DMS 273 (cell line): Measurements from ENCODE around the gene CNTRL.
"Not testable (repeated sequence)": the region's sequence is repeated elsewhere in the genome, so short reads cannot be mapped to it uniquely, and the experiment has no call there.

Experiments used
- DNase-seq: peaks from one replicate; lab custom pipeline; 2025; ENCODE audit not compliant: unreplicated experiment; lab: John Stamatoyannopoulos, UW

CNTRL gene, protein sequence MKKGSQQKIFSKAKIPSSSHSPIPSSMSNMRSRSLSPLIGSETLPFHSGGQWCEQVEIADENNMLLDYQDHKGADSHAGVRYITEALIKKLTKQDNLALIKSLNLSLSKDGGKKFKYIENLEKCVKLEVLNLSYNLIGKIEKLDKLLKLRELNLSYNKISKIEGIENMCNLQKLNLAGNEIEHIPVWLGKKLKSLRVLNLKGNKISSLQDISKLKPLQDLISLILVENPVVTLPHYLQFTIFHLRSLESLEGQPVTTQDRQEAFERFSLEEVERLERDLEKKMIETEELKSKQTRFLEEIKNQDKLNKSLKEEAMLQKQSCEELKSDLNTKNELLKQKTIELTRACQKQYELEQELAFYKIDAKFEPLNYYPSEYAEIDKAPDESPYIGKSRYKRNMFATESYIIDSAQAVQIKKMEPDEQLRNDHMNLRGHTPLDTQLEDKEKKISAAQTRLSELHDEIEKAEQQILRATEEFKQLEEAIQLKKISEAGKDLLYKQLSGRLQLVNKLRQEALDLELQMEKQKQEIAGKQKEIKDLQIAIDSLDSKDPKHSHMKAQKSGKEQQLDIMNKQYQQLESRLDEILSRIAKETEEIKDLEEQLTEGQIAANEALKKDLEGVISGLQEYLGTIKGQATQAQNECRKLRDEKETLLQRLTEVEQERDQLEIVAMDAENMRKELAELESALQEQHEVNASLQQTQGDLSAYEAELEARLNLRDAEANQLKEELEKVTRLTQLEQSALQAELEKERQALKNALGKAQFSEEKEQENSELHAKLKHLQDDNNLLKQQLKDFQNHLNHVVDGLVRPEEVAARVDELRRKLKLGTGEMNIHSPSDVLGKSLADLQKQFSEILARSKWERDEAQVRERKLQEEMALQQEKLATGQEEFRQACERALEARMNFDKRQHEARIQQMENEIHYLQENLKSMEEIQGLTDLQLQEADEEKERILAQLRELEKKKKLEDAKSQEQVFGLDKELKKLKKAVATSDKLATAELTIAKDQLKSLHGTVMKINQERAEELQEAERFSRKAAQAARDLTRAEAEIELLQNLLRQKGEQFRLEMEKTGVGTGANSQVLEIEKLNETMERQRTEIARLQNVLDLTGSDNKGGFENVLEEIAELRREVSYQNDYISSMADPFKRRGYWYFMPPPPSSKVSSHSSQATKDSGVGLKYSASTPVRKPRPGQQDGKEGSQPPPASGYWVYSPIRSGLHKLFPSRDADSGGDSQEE (N-terminal part only)

DNA sequence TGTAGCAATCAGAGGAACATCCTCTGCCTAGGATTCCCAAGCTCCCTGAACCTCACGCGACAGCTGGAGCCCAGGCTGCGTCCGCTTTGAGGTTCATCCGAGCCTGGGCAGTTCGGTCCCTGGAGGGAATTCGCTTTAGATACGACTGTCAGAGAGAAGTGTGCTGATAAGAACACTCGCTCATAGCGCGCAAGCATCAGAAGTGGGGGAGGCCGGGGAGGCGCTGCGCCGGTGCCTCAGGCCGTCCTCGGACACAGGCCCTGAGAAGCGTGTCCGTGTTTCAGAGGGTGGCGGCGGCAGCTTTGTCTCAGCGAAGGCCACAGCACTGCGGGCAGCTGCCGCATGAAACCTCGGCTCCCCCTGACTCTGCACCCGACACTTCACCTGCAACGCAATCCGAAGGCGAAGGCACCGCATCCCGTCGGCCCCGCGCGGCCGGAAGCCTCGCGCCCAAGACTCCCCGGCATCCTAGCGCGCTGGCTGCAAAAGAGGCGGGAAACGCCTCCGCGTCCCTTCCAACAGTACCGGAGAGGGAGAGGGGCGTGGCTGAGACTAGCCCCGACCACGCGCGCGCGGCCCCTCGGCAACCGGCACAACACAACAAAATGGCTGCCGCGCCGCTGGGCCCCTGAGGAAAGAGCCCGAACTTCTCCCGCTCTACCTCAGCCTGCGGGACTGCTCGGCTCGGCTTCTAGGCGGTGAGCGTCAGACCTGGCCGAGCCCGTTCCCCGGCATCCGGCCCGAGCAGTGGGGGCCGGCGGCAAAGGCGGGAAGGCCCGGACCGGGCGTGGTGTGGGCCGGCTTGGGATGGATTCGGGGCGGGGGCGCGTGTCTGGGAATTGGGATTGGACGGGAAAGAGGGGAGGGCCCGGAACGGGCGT, at the start of gene CNTRL:
Gene CNTRL (plus strand): TSS at position 586 of the 881 bp plus-strand sequence. CDS start 13,372 bp downstream, outside the sequence.
- DNase-seq: peak; percentile 96

DNA sequence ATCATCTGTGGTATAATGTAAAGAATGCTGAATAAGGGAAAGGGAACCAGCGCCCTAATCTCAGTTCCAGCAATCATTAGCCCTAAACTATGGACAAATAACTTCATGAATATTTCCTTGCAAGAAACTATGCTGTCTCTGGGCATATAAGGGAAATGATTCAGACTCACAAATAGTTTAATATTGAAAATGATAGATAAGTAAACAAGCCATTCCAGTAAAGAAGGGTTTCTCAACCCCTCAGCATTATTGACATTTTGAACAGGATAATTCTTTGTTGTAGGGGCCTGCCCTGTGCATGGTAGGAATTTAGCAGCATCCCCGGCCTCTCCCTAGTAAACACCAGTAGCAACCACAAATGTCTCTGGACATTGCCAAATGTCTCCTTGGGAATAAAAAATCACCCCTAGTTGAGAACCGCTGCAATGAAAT, 48.5 kb upstream of the CNTRL start:
- DNase-seq: no peak

DNA sequence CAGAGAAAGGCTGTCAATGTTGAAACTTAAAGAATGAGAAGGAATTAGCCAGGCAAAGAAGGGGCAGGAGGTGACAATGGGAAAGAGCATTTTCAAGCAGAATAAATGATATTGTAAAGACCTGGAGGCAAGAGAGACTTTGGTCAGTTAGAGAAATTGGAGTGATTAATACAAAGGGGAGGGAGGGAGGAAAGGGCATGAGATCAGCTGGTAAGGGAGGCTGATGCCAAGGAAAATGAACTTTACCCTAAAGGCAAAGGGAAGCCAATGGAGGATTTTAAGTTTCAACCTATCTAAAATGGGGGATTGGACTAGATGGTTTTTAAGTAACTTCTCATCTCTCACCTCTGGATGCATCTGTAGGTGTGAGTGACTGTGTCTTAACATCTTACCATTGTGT, 48.0 kb upstream of the CNTRL start:
- no peak for DNase-seq

DNA sequence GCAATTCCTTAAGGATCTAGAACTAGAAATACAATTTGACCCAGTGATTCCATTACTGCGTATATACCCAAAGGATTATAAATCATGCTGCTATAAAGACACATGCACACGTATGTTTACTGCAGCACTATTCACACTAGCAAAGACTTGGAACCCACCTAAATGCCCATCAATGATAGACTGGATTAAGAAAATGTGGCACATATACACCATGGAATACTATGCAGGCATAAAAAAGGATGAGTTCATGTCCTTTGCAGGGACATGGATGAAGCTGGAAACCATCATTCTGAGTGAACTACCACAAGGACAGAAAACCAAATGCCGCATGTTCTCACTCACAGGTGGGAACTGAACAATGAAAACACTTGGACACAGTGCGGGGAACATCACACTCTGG, 46.5 kb upstream of the CNTRL start:
- not testable (repeated sequence) for DNase-seq

DNA sequence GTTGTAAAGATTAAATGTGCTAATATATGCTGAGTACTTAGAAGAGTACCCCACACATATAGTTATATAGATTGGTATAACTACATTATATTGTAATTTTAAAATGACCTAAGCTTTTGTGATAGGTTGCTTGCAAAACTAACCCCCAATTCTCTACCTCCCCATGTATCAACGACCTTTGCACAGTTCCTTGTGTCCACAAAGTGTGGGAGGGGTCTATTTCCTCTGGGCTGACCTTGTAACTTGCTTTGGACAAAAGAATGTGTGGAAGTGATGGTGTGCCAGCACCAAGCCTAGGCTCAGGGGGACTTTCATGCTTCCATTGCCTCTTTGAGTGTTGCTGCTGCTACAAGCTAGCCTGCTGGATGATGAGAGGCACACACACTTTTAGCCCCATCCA, 45.3 kb upstream of the CNTRL start:
- no peak for DNase-seq

DNA sequence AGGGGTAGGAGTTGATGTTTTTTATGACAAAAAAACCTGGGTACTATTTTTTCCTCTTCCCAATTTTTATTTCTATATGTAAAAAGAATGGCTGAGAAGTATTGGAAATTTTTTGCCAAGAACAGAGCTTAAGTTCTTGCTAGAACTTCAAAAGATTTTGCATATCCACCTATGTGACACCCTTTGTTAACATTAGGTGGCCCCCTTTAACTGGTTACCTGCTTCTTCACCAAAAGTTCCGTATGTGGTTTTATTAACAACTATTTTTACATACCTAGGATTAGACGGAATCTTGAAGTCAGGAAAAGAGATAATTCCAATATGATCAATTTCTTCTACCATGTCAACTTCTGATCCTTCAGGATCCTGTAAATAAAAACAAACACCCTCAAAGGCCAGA, 40.2 kb upstream of the CNTRL start:
- no peak for DNase-seq

DNA sequence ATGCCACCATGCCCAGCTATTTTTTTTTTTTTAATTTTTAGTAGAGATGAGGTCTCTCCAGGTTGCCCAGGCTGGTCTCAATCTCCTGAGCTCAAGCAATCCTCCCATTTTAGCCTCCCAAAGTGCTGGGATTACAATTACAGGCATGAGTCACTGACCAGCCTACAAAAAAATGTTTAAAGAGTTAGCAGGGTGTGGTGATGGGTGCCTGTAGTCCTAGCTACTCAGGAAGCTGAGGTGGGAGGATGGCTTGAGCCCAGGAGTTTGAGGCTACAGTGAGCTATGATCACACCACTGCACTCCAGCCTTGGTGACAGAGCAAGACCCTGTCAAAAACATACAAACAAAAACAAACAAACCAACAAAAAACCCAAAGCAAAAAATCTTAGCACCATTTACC, 39.0 kb upstream of the CNTRL start:
- DNase-seq: not testable (repeated sequence)

DNA sequence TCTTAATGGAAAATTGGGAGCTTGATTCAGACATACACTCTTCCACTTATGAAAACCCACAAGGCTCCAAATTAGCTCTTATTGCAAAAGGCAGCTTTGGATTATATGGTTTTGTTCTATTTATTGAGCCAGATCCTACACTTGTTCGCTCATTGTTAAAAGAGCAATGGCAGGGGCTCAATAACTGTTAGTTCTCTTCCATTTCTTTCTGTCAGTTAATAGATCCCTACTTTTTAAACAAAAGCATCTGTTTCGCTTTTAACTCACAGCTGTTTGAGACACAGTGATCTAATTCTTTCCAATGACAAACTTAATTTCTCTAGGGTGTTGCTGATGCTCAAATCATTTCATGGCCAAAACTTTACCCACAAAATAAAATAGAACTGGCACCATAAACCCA, 36.4 kb upstream of the CNTRL start:
- DNase-seq: no peak

DNA sequence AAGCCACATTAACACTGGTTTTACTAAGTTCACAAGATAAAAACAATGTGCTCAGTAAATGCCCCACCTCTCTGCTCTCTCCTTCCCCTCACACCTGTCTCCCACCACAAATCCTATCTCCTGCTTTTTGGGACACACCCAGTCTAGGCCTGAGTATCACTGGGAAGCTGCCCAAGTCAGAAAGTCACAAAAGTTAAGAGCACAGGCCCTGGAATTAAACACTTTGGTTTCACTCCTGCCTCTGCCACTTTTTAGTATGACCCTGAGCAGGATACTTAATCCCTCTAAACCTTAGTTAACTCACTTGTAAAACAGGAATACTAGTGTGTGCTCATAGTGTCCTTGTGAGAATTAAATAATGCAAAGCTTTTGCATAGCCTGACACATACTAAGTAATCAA, 36.0 kb upstream of the CNTRL start:
- no peak for DNase-seq

DNA sequence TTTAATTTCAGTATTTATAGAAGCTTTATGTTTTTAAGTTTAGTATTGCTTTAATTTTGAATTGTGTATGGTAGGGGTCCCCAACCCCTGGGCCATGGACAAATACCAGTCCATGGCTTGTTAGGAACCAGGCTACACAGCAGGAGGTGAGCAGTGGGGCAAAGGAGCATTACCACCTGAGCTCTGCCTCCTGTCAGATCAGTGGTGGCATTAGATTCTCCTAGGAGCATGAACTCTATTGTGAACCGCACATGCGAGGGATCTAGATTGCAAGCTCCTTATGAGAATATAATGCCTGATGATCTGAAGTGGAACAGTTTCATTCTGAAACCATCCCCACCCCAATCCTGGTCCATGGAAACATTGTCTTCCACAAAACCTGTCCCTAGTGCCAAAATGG, 26.6 kb upstream of the CNTRL start:
- DNase-seq: no peak

DNA sequence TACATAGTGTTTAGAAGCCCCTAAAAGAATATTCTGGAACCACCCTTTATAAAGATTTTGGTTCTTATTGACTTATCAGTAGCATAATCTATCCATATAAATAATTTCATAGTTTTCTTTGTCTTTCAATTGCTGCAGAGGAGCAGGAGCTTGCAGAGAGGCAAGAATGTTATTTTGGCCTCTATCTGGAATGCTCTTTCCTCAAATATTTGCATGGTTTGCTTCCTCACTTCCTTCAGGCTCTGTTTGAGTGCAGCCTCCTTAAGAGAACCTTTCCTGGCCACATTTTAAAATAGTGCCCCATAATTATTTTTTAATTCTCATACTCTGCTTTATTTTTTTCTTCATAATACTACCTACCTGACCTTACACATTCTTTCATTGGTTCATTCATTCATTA, 26.1 kb upstream of the CNTRL start:
- DNase-seq: no peak

DNA sequence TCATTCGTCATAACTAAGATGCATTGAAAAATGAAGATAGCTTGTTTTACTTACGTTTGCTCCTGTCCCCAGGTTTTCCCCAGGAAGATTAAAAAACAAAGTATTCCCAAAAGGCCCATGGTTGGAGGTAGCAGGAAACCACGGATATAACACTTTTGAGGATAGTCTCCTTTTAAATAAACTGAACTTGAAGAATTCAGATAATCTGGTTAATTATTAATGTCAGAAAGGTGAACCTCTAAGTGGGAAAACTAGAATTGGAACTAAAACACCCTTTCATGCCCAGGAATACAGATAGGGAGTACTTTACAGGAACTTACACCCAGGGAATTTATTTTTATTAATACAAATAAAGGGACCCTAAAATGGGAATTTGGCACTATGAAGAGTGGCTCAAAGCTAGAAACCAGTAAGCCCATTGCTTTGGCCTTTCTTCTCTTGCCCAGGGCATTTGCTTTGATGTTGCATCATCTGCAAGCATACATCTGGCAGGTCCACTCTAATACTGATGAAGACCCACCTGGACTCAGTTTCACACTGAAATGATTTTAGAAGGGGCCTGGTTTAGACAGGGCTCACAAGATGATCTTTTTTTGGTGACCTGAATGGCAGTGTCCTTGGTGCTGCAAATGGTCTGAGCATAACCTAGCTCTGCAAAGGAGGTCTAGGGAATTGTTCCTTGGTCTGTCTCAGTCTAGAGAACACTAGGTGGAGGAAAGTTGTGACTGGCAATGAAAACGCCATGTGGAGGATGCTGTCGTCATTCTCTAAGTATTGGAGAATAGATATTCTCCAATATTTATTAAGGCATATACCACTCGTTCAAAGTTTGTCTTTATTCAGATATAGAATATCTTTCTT, 24.4 kb upstream of the CNTRL start, which contains the start of gene C5:
Gene C5 (minus strand): TSS at position 148 of the 861 bp plus-strand sequence. CDS start 29 bp downstream, at position 119.
- DNase-seq: no peak

DNA sequence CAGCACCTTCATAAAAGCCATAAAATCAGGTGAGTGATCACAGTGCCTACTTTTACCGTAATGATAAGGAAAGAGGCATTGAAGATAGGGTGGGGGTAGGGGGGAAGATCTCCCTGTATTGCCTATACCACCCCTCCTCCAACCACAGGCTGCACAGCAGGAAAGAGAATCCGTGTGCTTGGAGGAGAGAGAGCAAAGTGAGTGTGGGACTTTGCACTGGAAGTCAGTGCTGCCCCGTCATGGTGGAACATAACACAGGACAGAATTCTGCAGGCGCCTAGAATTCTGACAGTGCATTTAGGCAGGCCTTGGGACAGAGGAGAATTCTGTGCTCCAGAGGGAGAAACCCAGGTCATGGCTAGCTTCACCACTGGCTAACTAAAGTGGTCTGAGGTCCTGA, 21.2 kb upstream of the CNTRL start:
- DNase-seq: no peak

DNA sequence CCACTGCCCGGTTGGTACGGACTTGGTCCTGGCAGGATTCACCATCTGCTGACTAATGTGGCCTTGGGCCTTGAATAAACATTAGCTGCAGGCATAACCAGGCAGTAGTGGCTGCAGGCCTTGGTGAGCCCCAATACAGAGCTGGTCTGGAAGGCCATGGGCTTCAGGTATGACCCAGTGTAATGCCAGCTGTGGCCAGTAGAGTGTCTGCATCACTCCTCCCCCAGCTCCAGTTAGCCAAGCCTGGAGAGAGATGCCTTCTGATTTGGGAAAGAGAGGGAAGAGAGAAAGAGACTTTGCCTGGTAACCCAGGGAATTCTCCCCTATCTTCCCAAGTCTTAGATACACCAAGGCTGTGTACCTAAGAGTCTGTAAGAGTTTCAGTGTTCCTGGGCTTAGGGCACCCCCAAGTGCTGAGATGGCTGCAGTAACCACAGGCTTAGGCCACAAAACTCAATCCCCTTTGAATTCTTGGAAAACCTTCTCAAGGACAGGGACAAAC, 19.1 kb upstream of the CNTRL start:
- DNase-seq: peak; percentile 11

DNA sequence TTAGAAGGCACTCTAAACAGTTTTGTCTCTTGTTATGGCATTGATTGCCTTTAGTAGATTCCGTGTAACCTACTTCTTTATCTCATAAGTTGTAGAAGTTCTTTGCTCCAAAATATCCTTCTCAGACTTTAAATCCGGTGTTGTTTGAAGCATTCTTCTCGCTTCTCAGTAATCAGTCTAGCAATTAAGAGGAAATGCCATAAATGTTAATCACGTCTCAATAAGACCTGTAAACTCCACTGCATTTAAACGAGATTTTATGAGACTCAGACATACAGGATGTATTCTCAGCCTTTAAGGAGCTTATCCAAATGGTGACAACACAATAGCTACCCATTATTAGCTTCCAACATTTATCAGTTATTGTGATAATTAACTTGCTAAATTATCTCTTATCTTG, 16.9 kb upstream of the CNTRL start:
- no peak for DNase-seq

DNA sequence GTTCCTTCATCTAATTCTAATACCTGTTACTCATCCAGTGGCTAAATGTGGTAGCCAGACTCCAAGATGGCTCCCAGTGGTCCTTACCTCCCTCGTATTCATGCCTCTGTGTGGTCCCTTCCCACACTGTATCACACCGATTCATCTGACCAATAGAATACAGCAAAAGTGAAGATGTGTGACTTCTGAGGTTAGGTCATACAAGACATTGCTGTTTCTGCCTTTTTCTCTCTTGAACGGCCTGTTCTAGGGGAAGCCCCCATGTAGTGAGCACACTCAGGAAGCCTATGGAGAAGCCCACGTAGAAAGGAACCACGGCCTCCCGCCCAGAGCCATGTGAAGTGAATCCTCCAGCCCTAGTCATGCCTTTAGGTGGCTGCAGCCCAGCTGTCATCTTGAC, 15.2 kb upstream of the CNTRL start:
- DNase-seq: no peak

DNA sequence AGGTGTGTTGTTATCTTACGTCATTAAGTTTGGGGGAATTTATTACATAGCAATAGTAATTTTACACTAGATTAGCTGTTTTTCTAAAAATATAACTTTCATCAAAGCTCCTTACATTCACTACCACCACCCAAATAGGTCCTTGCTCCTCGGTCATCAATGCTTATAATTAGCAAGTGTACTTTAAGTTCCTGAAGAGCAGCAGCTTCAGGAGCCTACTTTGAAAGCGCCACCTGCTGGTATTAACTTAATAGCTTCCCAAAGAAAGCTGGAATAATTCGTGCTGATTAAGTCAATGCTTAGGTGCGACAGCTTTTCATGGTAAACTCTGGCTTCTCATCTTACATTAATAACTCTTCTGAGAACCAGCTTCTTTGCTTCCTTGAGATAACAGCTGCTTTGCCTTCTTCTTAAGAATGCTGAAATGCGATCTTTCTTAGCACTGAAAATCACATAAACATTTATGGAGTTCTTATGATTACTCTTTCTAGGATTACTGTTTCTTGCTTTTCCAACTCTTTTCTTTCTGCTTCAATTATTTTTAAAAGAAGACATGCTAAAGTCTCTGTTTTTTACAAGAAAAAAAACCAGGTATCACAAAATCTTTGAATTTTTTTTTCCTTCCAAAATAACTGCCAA, 14.6 kb upstream of the CNTRL start:
- peak; percentile 92 for DNase-seq

DNA sequence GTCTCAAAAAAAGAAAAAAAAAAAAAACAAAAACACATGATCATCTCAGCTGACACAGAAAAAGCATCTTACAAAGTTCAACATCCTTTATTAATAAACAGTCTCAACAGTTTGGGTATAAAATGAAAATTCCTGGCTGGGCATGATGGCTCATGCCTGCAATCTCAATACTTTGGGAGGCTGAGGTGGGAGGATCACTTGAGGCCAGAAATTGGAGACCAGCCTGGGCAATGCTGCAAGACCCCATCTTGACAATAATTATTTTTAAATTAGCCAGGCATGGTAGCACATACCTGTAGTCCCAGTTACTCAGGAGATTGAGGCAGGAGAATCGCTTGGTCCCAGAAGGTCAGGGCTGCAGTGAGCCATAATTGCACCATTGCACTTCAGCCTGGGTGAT, 7.9 kb upstream of the CNTRL start:
- no peak for DNase-seq

DNA sequence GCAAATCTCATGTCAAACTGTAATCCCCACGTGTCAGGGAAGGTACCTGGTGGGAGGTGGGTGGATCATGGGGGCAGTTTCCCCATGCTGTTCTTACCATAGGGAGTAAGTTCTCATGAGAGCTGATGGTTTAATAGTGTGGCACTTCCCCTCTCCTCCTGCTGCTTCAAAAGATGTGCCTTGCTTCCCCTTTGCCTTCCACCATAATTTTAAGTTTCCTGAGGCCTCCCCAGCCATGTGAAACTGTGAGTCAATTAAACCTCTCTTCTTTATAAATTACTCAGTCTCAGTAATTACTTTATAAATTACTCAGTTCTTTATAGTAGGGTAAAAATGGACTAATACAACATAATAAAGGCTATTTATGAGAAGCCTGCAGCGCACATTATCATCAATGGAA, 7.1 kb upstream of the CNTRL start:
- DNase-seq: no peak
